Measurements from ENCODE around the gene CTRB2.

Gene CTRB2

GRCh38 chr16:75251280-75252048 lies 44.5 kb upstream of the CTRB2 start, which contains the start of gene BCAR1:
Gene BCAR1, minus strand, starts transcription at chr16:75251624. Its CDS starts 142 bp downstream, at chr16:75251482.
- peak; percentile 73 for DNase-seq (ENCODE audit: low read depth)
- H3K4me3 ChIP-seq (ENCODE audit: control insufficient read depth, low read depth, low read length), result peak within 1 kb of the TSS; percentile 81

DNA sequence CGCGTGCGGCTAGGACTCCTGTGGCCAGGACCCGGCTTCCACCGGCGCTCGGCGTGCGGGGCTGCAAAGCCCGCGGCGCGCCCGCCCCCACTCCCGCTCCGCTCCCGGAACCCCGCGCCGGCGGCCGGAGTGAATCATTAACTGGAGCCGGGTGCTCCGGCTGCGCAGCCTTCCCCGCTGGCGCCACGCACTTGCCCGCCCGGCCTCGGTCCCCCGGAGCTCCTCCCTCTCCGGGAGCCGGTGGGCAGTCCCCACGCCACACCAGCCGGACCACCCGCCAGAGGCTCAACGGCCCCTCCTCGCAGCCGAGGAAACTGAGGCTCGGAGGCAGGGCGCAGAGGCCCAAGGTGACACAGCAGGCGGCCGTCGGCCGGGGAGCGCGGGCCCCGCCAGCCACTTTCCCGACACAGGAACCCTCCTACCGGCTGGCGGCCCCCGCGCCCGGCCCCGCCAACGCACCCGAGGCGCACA lies 43.9 kb upstream of the CTRB2 start:
- TF ChIP-seq, protein P1, sequence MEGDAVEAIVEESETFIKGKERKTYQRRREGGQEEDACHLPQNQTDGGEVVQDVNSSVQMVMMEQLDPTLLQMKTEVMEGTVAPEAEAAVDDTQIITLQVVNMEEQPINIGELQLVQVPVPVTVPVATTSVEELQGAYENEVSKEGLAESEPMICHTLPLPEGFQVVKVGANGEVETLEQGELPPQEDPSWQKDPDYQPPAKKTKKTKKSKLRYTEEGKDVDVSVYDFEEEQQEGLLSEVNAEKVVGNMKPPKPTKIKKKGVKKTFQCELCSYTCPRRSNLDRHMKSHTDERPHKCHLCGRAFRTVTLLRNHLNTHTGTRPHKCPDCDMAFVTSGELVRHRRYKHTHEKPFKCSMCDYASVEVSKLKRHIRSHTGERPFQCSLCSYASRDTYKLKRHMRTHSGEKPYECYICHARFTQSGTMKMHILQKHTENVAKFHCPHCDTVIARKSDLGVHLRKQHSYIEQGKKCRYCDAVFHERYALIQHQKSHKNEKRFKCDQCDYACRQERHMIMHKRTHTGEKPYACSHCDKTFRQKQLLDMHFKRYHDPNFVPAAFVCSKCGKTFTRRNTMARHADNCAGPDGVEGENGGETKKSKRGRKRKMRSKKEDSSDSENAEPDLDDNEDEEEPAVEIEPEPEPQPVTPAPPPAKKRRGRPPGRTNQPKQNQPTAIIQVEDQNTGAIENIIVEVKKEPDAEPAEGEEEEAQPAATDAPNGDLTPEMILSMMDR (IDR thresholded peaks at IDR 0.05; ENCODE audit: control insufficient read depth, insufficient read depth, low read depth, low read length, missing control alignments), result no peak
- peak overlapping the region; percentile 81 for H3K4me3 ChIP-seq (ENCODE audit: control insufficient read depth, low read depth, low read length)
- no peak for DNase-seq (ENCODE audit: low read depth)

More at GRCh38 chr16:75251280-75252048, 44.5 kb upstream of the CTRB2 start, which contains the start of gene BCAR1:
- TF ChIP-seq, protein P1 (IDR thresholded peaks at IDR 0.05; ENCODE audit: control insufficient read depth, insufficient read depth, low read depth, low read length, missing control alignments), result no peak

DNA sequence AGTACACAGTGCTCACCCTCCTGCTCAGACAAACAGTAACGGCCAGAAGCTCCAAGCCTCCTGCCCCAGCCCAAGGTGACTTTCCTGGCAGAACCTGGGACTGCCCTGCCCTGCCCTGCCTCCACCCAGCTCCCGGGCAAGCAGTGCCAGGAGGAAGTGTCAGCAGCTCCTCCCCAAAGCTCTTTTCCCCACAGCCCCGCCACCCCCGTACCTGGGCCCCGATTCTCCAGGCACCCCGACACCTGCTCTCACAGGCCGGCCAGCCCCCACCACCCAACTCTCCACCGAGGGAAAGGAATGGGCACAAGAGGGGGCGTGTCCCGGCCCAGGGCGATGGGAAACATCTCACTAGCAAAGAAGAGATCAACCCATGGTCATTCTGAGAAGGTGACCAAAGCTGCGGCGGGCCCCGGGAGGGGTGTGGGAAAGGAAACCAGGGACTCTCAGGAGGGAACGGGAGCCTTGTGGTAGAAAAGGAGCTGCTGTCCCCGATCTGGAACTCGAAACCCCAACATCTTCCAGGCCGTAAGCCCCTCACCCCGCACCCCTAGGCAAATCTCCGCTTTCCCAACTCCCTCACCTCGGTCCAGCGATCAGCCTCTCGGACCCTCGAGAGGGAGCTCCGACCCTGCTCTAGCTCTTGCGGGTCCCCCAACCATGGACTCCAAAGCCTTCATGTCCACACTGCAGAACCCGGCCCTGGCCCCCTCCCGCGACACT lies 43.3 kb upstream of the CTRB2 start:
- no peak for DNase-seq (ENCODE audit: low read depth)
- TF ChIP-seq, protein P1 (IDR thresholded peaks at IDR 0.05; ENCODE audit: control insufficient read depth, insufficient read depth, low read depth, low read length, missing control alignments), result no peak
- peak overlapping the region; percentile 81 for H3K4me3 ChIP-seq (ENCODE audit: control insufficient read depth, low read depth, low read length)

- TF ChIP-seq, protein P1 (IDR thresholded peaks at IDR 0.05; ENCODE audit: control insufficient read depth, insufficient read depth, low read depth, low read length, missing control alignments), result no peak
- no peak for DNase-seq (ENCODE audit: low read depth)
- H3K4me3 ChIP-seq (ENCODE audit: control insufficient read depth, low read depth, low read length), result peak overlapping the region; percentile 81
Measured at GRCh38 chr16:75249441-75249840, 42.5 kb upstream of the CTRB2 start.

DNA sequence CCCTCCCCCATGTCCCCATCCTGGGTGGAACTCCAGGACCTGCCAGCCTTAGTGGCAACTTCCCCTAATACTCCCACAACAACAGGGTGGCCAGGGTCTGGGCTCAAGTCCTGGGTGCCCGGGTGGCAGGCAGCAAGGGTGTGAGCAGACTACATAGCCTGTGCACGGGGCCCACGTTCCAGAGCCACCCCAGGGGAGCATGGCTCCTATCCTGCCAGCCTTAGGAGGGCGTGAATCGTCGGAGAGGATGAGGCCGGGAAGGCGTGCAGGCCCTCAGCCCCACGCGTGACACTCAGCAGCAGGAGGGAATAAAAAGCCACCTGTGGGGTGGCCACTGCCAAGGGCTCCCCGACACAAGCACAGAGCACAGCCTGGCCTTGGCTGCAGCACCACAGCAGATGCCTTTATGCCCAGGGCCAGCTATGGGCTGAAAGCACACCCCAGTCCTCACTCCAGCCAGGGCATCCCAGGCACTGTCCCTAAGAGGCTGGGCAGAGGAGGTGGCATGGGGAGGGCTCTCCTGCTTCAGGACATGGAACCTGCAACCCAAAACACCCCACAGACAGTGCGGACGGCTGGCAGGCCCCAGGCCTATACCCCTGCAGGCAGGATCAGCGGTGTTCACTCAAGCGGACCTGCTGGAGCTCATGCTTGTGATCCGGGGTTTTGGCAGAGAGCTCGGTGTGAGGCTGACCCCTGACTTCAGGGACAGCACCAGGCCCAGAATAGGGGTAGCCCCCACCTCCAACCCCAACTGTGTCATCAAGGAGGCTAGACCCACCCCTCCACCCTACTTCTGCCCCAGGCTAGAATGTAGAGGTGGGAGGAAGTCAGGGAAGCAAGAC lies 41.8 kb upstream of the CTRB2 start:
- TF ChIP-seq, protein P1 (IDR thresholded peaks at IDR 0.05; ENCODE audit: control insufficient read depth, insufficient read depth, low read depth, low read length, missing control alignments), result no peak
- DNase-seq (ENCODE audit: low read depth), result no peak
- peak overlapping the region; percentile 81 for H3K4me3 ChIP-seq (ENCODE audit: control insufficient read depth, low read depth, low read length)

DNA sequence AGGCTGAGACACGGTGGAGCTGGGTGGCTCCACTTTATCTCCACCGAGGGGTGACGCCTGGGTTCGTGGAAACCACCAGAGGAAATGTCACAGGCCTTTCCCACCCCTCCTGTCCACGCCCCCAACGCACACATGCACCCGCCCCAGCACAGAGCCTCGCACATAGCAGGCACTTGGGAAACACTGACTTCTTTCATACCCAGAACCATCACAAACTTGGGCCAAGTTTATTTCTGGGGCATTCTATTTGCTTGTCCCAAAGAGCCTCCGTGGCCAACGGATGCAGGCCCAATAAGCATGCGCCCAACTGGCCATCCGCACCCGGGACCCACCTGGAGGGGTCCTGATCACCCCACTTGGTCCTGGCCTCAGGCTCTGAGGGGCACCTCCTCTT lies 41.2 kb upstream of the CTRB2 start:
- peak overlapping the region; percentile 4 for H3K4me3 ChIP-seq (ENCODE audit: control insufficient read depth, low read depth, low read length)
- no peak for DNase-seq (ENCODE audit: low read depth)
- TF ChIP-seq, protein P1 (IDR thresholded peaks at IDR 0.05; ENCODE audit: control insufficient read depth, insufficient read depth, low read depth, low read length, missing control alignments), result no peak
